ENCODE measurements around the gene NPY1R.

The NPY1R gene

DNA sequence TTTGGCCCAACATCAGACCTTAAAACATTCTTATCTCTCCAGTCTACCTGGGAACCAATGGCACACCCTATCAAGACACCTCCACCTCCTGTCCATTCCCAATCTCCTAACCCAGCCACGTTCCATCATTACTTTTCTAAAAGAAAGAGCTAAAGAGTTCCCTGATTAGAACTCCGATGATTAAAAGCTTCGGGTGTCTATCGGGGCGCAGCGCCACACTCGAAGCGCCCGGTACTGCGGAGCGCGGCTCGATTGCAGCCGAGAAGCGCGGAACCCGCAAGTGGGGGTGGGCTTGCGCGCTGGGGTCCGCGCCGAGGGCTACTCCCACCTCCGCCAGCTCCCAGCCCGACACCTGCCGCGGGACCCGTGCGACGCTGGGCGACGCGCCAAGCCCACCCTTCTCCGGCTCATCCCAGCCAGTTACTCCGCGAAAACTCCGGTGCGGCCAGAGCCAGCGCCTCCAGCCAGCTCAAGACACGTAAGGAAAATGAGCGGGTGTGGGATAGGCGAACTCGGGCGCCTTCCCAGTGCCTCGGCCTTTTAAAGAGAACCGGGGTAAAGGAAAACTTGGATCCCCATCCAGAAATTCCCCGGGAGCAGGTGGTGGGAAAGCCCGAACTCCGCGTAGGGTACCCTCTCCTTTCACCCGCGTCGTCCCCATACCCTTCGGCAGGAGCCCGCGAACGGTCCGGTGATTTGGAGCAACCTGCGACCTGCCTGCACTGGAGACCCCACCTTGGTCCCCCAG, 593 bp downstream of the NPY1R start:
- no peaks in the 10 kb centered on the region for H3K9me3 ChIP-seq (ENCODE audit: control insufficient read depth, low read depth, low read length)
- H3K9ac ChIP-seq (ENCODE audit: low read length), result peak overlapping the region; percentile 64
- H3K27me3 ChIP-seq (ENCODE audit: control insufficient read depth, insufficient read depth, low read length), result peaks cover 21% of the 10 kb centered on the region
- peaks cover 8% of the 10 kb centered on the region for H3K4me1 ChIP-seq (ENCODE audit: control insufficient read depth, low read depth, low read length)
- H3K36me3 ChIP-seq (ENCODE audit: control insufficient read depth, low read depth, low read length), result no peaks in the 10 kb centered on the region
- H3K4me3 ChIP-seq (ENCODE audit: low read length), result peak overlapping the region; percentile 89
- no peak overlapping the region for H3K27ac ChIP-seq (ENCODE audit: low read length)

DNA sequence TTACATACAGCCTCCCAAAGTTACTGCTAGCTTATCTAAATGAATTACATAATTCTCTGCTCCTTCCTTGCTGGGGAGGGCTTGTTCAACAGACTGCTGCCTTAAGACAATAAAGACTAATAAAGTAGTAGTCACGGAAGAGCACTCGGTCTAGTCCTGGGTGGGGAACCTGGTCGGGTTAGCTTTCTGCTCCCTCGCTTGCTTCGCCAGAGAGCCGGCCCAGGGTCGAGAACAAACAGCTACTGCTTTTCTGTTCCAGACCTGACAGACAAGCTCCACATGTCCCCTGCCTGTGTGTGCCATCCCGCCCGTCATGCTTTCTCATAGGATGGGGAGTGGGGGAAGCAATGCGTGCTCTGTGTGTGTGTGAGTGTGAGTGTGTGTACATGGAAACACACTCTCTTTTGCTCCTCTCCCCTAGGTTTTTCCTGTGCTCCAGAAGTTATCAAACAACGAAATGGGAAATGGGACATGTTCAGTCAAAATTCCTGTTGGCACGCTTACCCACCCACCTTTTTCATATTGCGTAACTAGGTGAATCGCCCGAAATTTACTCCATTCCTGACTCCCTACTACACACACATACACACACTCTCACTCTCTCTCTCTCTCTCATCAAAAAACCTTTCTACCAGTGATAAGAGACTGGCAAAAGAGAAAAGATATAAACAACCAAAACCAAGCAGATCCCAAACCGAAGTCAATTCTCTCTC, 1.3 kb downstream of the NPY1R start:
- Histone ChIP-seq H3K9me3 (ENCODE audit: control insufficient read depth, low read depth, low read length) (no peaks in the 10 kb centered on the region), H3K27me3 (ENCODE audit: control insufficient read depth, insufficient read depth, low read length) (peaks cover 21% of the 10 kb centered on the region), H3K9ac (ENCODE audit: low read length) (no peak overlapping the region), H3K4me3 (ENCODE audit: low read length) (peak overlapping the region; percentile 89), H3K27ac (ENCODE audit: low read length) (no peak overlapping the region), H3K4me1 (ENCODE audit: control insufficient read depth, low read depth, low read length) (peaks cover 8% of the 10 kb centered on the region), H3K36me3 (ENCODE audit: control insufficient read depth, low read depth, low read length) (no peaks in the 10 kb centered on the region)

DNA sequence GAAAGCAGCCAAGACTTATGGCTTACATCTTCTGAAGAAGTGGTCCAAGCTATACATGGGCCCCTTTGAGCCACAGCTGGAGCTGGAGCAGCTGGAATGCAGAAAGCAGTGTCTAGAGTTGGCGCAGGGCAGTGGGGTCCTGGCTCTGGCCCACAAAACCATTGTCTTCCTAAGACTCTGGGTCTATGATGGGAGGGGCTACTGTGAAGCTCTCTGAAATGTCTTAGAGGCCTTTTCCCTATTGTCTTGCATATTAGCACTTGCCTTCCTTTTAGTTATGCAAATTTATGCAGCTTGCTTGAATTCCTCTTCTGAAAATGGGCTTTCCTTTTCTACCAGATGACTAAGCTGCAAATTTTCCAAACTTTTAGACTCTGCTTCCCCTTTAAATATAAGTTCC, 15.3 kb downstream of the NPY1R start:
- H3K9me3 ChIP-seq (ENCODE audit: control insufficient read depth, low read depth, low read length), result peaks cover 12% of the 10 kb centered on the region
- H3K36me3 ChIP-seq (ENCODE audit: control insufficient read depth, low read depth, low read length), result no peaks in the 10 kb centered on the region
- no peak overlapping the region for H3K4me3 ChIP-seq (ENCODE audit: low read length)
- H3K27me3 ChIP-seq (ENCODE audit: control insufficient read depth, insufficient read depth, low read length), result no peaks in the 10 kb centered on the region
- no peak overlapping the region for H3K27ac ChIP-seq (ENCODE audit: low read length)
- H3K9ac ChIP-seq (ENCODE audit: low read length), result no peak overlapping the region
- no peaks in the 10 kb centered on the region for H3K4me1 ChIP-seq (ENCODE audit: control insufficient read depth, low read depth, low read length)

DNA sequence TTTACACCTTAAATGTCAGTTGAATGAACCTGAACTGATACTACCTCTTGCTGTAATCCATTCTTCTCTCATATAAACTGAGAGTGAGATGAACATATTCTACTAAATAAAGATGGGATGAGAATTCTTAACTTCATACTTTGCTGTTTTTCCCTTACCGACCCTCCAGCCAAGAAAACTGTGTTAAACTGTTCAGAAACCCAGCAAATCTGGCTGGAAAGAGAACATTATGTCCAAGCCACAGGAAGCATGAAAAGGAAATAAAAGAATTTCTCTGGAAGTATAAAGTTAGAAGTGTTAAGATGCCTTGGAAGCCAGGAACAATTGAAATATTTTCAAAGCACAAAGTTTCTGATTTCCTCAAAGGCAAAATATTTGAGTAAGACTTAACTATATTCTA, 22.9 kb downstream of the NPY1R start:
- Histone ChIP-seq H3K27me3 (ENCODE audit: control insufficient read depth, insufficient read depth, low read length) (no peaks in the 10 kb centered on the region), H3K9me3 (ENCODE audit: control insufficient read depth, low read depth, low read length) (no peaks in the 10 kb centered on the region), H3K4me3 (ENCODE audit: low read length) (no peak overlapping the region), H3K9ac (ENCODE audit: low read length) (no peak overlapping the region), H3K4me1 (ENCODE audit: control insufficient read depth, low read depth, low read length) (no peaks in the 10 kb centered on the region), H3K36me3 (ENCODE audit: control insufficient read depth, low read depth, low read length) (no peaks in the 10 kb centered on the region), H3K27ac (ENCODE audit: low read length) (no peak overlapping the region)

DNA sequence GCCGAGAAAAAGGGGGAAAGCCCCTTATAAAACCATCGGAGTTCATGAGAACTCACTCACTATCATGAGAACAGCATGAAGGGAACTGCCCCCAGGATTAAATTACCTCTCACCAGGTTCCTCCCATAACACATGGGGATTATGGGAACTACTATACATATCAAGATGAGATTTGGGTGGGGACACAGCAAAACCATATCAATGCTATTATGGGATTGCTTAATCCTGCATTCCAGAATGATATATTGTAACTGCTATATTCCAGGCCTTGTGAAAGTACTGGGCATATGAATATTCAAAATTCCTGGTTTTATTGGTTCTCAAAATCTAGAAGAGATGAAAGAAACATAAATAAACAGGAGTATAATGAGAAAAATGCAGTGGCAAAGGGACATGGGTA, 29.3 kb downstream of the NPY1R start:
- no peaks in the 10 kb centered on the region for H3K27me3 ChIP-seq (ENCODE audit: control insufficient read depth, insufficient read depth, low read length)
- H3K27ac ChIP-seq (ENCODE audit: low read length), result no peak overlapping the region
- no peaks in the 10 kb centered on the region for H3K9me3 ChIP-seq (ENCODE audit: control insufficient read depth, low read depth, low read length)
- H3K4me3 ChIP-seq (ENCODE audit: low read length), result no peak overlapping the region
- no peaks in the 10 kb centered on the region for H3K4me1 ChIP-seq (ENCODE audit: control insufficient read depth, low read depth, low read length)
- no peak overlapping the region for H3K9ac ChIP-seq (ENCODE audit: low read length)
- no peaks in the 10 kb centered on the region for H3K36me3 ChIP-seq (ENCODE audit: control insufficient read depth, low read depth, low read length)

DNA sequence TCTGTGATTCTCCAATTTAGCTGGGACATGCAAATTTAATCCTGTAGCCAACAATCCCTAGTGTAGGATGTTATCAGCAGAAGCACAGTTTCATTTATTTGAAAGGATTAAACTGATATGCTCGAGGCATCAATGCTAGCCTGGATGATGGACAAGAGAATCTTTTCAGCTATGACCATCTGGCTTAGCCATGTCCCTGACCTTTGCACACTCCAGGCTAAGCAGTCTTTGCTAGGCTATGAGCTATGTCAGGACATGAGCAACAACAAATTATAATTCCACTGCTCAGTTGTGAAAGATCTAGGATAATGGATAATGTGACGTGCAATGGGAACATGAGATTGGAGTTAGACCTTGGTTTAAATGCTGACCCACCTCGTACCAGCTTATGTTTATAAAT, 32.0 kb downstream of the NPY1R start:
- Histone ChIP-seq H3K27ac (ENCODE audit: low read length) (no peak overlapping the region), H3K27me3 (ENCODE audit: control insufficient read depth, insufficient read depth, low read length) (no peaks in the 10 kb centered on the region), H3K36me3 (ENCODE audit: control insufficient read depth, low read depth, low read length) (no peaks in the 10 kb centered on the region), H3K9ac (ENCODE audit: low read length) (no peak overlapping the region), H3K4me1 (ENCODE audit: control insufficient read depth, low read depth, low read length) (no peaks in the 10 kb centered on the region), H3K9me3 (ENCODE audit: control insufficient read depth, low read depth, low read length) (no peaks in the 10 kb centered on the region), H3K4me3 (ENCODE audit: low read length) (no peak overlapping the region)

DNA sequence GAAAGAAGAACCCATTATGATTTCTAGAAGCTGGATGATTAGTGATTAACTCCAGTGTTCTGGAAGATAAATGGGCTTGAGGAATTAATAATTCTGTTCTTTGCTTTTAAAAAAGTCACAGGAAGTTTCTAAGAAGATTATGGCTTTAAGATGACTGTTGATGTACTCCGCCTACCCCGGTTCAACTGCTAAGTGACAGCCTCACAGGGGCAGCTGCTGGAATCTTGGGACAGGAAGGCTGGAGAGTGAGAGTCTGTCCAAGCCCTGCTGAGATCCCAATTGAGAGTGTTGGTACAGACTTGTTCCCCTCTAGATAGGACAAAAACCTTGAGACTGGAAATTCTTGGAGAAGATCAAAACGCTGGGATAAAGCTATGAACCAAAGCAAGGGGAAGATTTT, 37.3 kb downstream of the NPY1R start:
- H3K36me3 ChIP-seq (ENCODE audit: control insufficient read depth, low read depth, low read length), result no peaks in the 10 kb centered on the region
- H3K9ac ChIP-seq (ENCODE audit: low read length), result no peak overlapping the region
- no peaks in the 10 kb centered on the region for H3K27me3 ChIP-seq (ENCODE audit: control insufficient read depth, insufficient read depth, low read length)
- H3K27ac ChIP-seq (ENCODE audit: low read length), result no peak overlapping the region
- no peaks in the 10 kb centered on the region for H3K4me1 ChIP-seq (ENCODE audit: control insufficient read depth, low read depth, low read length)
- no peaks in the 10 kb centered on the region for H3K9me3 ChIP-seq (ENCODE audit: control insufficient read depth, low read depth, low read length)
- H3K4me3 ChIP-seq (ENCODE audit: low read length), result no peak overlapping the region

DNA sequence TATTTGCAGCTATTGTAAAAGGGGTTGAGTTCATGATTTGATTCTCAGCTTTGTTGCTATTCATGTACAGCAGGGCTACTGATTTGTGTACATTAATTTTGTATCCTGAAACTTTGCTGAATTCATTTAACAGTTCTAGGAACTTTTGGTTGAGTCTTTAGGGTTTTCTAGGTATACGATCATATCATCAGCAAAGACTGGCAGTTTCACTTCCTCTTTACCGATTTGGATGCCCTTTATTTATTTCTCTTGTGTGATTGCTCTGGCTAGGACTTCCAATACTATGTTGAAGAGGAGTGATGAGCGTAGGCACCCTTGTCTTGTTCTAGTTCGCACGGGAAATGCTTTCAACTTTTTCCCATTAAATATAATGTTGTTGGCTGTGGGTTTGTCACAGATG, 48.1 kb downstream of the NPY1R start:
- Histone ChIP-seq H3K9ac (ENCODE audit: low read length) (no peak overlapping the region), H3K27me3 (ENCODE audit: control insufficient read depth, insufficient read depth, low read length) (no peaks in the 10 kb centered on the region), H3K9me3 (ENCODE audit: control insufficient read depth, low read depth, low read length) (no peaks in the 10 kb centered on the region), H3K4me1 (ENCODE audit: control insufficient read depth, low read depth, low read length) (no peaks in the 10 kb centered on the region), H3K4me3 (ENCODE audit: low read length) (no peak overlapping the region), H3K27ac (ENCODE audit: low read length) (no peak overlapping the region), H3K36me3 (ENCODE audit: control insufficient read depth, low read depth, low read length) (no peaks in the 10 kb centered on the region)

DNA sequence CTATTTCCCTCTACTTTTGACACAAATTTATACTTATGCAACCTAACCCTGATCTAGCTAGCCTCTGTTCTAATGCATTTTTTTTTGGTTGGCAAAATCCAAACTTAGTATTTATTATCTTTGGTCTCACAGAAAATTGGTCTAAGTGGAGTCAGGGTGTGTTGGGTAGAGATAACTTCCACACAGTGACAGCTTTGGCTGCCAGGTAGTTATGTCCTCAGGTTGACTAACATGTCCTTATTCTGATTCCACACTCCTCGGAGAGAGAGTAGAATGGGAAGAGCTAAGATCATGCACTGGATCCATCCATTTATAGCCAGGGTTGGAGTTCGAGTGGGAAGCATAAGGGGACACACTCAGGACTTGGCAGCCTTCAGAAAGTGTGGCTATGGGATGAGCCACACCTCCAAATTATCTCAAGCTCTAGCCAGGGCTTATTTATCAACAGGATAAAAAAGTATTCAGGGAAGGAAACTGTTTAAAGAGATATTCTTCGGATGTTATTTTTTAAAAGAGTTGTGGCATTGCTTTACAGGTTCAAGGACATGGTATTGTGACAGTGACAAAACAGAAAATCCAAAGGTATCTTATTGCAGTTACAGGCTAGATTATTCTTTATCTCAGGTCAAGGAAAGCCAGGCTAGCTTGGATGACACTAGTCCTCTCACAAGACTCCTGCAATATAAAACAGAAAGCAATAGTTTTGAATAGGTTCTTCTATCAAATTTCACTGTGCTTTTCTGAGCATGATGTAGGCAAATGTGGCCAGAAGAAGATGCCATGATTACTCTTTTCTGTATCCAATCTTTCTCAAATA, 51.5 kb downstream of the NPY1R start:
- Histone ChIP-seq H3K36me3 (ENCODE audit: control insufficient read depth, low read depth, low read length) (no peaks in the 10 kb centered on the region), H3K27ac (ENCODE audit: low read length) (no peak overlapping the region), H3K9me3 (ENCODE audit: control insufficient read depth, low read depth, low read length) (no peaks in the 10 kb centered on the region), H3K4me1 (ENCODE audit: control insufficient read depth, low read depth, low read length) (no peaks in the 10 kb centered on the region), H3K9ac (ENCODE audit: low read length) (no peak overlapping the region), H3K4me3 (ENCODE audit: low read length) (no peak overlapping the region), H3K27me3 (ENCODE audit: control insufficient read depth, insufficient read depth, low read length) (no peaks in the 10 kb centered on the region)

DNA sequence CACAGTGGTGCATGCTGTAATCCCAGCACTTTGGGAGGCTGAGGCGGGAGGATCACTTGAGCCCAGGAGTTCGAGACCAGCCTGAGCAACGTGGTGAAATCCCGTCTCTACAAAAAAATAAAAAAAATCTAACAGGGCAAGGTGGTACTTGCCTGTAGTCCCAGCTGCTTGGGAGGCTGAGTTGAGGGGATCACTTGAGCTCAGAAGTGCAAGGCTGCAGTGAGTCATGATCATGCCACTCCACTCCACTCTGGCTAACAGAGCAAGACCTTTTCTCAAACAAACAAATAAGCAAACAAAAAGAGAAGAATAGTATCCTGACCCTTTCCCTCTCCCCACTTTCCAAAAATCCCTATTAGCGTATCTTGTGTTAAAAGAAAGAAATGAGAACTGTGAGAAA, 52.7 kb downstream of the NPY1R start:
- Histone ChIP-seq H3K4me1 (ENCODE audit: control insufficient read depth, low read depth, low read length) (no peaks in the 10 kb centered on the region), H3K27ac (ENCODE audit: low read length) (no peak overlapping the region), H3K9ac (ENCODE audit: low read length) (no peak overlapping the region), H3K27me3 (ENCODE audit: control insufficient read depth, insufficient read depth, low read length) (no peaks in the 10 kb centered on the region), H3K36me3 (ENCODE audit: control insufficient read depth, low read depth, low read length) (no peaks in the 10 kb centered on the region), H3K4me3 (ENCODE audit: low read length) (no peak overlapping the region), H3K9me3 (ENCODE audit: control insufficient read depth, low read depth, low read length) (no peaks in the 10 kb centered on the region)

DNA sequence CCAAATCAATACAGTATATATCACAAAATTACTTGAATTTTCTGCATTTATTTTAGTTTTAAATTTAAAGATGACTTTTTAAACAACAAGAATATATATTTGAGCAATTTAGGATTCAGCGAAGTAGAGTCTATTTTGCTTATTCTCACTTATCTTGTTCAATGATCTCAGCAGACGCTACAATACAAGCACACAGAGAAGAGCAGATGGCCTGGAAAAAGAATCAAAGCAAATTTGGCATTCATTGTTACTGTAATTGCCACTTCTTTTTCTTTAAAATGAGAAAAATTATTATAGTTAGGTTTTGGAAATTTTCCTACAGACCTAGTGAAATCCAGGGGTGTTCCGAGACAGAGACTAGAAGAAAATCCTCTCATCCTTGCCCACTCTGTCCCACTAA, 57.5 kb downstream of the NPY1R start:
- Histone ChIP-seq H3K4me3 (ENCODE audit: low read length) (no peak overlapping the region), H3K9ac (ENCODE audit: low read length) (no peak overlapping the region), H3K27me3 (ENCODE audit: control insufficient read depth, insufficient read depth, low read length) (no peaks in the 10 kb centered on the region), H3K27ac (ENCODE audit: low read length) (no peak overlapping the region), H3K36me3 (ENCODE audit: control insufficient read depth, low read depth, low read length) (no peaks in the 10 kb centered on the region), H3K4me1 (ENCODE audit: control insufficient read depth, low read depth, low read length) (no peaks in the 10 kb centered on the region), H3K9me3 (ENCODE audit: control insufficient read depth, low read depth, low read length) (no peaks in the 10 kb centered on the region)

All from iPS-18a (cell line).